ENCODE data around the gene HOXC13. TPM values are rescaled to one million over a fixed set of nuclear protein-coding genes. Genes with fewer than 3 reads are reported as not detected.

Gene HOXC13
- polyA plus RNA-seq, 1 donor (not counting 4 experiments of a cell fraction or from before 2014, with no cell fraction given), result 4.8 TPM

DNA sequence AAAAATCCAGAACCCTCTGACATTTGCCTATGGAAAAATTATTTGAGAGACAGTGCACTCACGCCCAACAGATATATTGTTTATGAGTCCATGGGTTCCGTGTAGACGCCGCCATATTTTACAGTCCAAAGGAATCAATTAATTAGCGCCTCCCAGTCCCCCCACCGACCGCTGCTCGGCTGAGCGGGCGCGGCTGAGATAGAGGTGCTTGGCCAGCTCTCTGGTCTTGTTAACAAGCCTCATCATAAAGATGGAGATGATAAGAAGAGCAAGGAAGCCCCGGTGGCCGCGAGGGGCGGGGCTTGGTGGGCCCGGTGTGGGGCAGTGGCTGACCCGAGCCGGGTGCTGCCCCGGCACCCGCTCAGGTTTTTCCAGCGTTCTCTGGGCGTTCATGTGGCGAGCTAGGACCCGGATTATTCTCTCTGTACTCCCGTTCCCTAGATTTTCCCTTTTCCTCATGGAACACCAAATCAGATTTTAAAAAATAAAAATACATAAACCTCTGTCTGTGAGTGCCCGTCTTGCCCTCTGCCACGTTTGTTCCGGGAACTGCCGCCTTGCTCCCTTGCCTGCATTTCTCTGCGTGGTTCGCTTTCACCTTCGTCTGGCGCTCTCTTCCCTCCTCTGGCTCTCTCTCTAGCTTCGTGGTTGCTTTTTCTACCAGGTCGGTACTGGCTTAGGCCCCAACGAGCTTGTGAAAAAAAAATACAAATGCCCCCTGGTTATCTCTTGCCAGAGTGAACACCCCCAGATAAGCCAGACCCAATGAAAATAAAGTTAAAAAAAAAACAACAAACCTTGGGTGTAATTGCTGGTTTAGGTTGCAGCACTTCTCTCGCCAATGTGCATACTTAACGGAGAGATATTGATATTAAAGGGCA, 25.0 kb downstream of the HOXC13 start:
- H4K20me1 ChIP-seq (ENCODE audit: control insufficient read depth, extremely low read depth, insufficient read depth, low read length), result no peaks in the 10 kb centered on the region
- dilution Hi-C loops (cut with MboI; ENCODE audit: extremely low pct_ligation_motif_present, low sequenced_read_pairs), result no loop called here
- H3K9me3 ChIP-seq (ENCODE audit: control insufficient read depth, low read depth, low read length), result no peaks in the 10 kb centered on the region
- no peak for TF ChIP-seq EZH2 (IDR thresholded peaks at IDR 0.05; ENCODE audit: low read length)
- TF ChIP-seq, protein P1, sequence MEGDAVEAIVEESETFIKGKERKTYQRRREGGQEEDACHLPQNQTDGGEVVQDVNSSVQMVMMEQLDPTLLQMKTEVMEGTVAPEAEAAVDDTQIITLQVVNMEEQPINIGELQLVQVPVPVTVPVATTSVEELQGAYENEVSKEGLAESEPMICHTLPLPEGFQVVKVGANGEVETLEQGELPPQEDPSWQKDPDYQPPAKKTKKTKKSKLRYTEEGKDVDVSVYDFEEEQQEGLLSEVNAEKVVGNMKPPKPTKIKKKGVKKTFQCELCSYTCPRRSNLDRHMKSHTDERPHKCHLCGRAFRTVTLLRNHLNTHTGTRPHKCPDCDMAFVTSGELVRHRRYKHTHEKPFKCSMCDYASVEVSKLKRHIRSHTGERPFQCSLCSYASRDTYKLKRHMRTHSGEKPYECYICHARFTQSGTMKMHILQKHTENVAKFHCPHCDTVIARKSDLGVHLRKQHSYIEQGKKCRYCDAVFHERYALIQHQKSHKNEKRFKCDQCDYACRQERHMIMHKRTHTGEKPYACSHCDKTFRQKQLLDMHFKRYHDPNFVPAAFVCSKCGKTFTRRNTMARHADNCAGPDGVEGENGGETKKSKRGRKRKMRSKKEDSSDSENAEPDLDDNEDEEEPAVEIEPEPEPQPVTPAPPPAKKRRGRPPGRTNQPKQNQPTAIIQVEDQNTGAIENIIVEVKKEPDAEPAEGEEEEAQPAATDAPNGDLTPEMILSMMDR (optimal IDR thresholded peaks at IDR 0.05 in 1 of 3, IDR thresholded peaks at IDR 0.05 in 1 of 3, conservative IDR thresholded peaks at IDR 0.05 in 1 of 3; ENCODE audit: extremely low read depth in 1 of 3, insufficient read depth in 2 of 3, low read length in 3 of 3), result no peak
- H3K27me3 ChIP-seq (ENCODE audit: control insufficient read depth, extremely low read depth, insufficient read depth, low read length), result peaks cover 20% of the 10 kb centered on the region
- no peak for FAIRE-seq
- no peak overlapping the region for H3K27ac ChIP-seq (ENCODE audit: control insufficient read depth, insufficient read depth, low read length)
- H3K79me2 ChIP-seq (ENCODE audit: control insufficient read depth, insufficient read depth, low read length), result no peaks in the 10 kb centered on the region
- H3K36me3 ChIP-seq (ENCODE audit: control insufficient read depth in 2 of 2, extremely low read depth in 1 of 2, insufficient read depth in 2 of 2, low read length in 2 of 2), result peaks cover 0 to 2% of the 10 kb centered on the region in 2 experiments
- H2AFZ ChIP-seq (ENCODE audit: control insufficient read depth, low read length), result no peak overlapping the region
- no peaks in the 10 kb centered on the region for H3K9me1 ChIP-seq (ENCODE audit: control insufficient read depth, extremely low read depth, insufficient read depth, low read length)
- no peak overlapping the region for H3K9ac ChIP-seq (ENCODE audit: control insufficient read depth, extremely low read depth, insufficient read depth, low read length)
- no peak overlapping the region for H3K4me2 ChIP-seq (ENCODE audit: control insufficient read depth, extremely low read depth, insufficient read depth, low read depth, low read length)
- peaks cover 3% of the 10 kb centered on the region for H3K4me1 ChIP-seq (ENCODE audit: control insufficient read depth, extremely low read depth, insufficient read depth, low read length)
- DNase-seq (ENCODE audit: low read depth, low spot score), result no peak
- H3K4me3 ChIP-seq (ENCODE audit: control insufficient read depth in 2 of 3, extremely low read depth in 1 of 3, insufficient read depth in 2 of 3, low read depth in 1 of 3, low read length in 3 of 3), result no peak overlapping the region

GRCh38 chr12:53964315-53964713, 25.7 kb downstream of the HOXC13 start:
- no peak overlapping the region for H3K4me2 ChIP-seq (ENCODE audit: control insufficient read depth, extremely low read depth, insufficient read depth, low read depth, low read length)
- H3K9me3 ChIP-seq (ENCODE audit: control insufficient read depth, low read depth, low read length), result no peaks in the 10 kb centered on the region
- H3K9me1 ChIP-seq (ENCODE audit: control insufficient read depth, extremely low read depth, insufficient read depth, low read length), result no peaks in the 10 kb centered on the region
- H3K27me3 ChIP-seq (ENCODE audit: control insufficient read depth, extremely low read depth, insufficient read depth, low read length), result peaks cover 17% of the 10 kb centered on the region
- H3K79me2 ChIP-seq (ENCODE audit: control insufficient read depth, insufficient read depth, low read length), result no peaks in the 10 kb centered on the region
- H3K36me3 ChIP-seq (ENCODE audit: control insufficient read depth in 2 of 2, extremely low read depth in 1 of 2, insufficient read depth in 2 of 2, low read length in 2 of 2), result peaks cover 0 to 2% of the 10 kb centered on the region in 2 experiments
- TF ChIP-seq, protein P1 (optimal IDR thresholded peaks at IDR 0.05 in 1 of 3, IDR thresholded peaks at IDR 0.05 in 1 of 3, conservative IDR thresholded peaks at IDR 0.05 in 1 of 3; ENCODE audit: extremely low read depth in 1 of 3, insufficient read depth in 2 of 3, low read length in 3 of 3), result no peak
- TF ChIP-seq EZH2 (IDR thresholded peaks at IDR 0.05; ENCODE audit: low read length), result no peak
- DNase-seq (ENCODE audit: low read depth, low spot score) (no peak), FAIRE-seq (no peak)
- peaks cover 3% of the 10 kb centered on the region for H3K4me1 ChIP-seq (ENCODE audit: control insufficient read depth, extremely low read depth, insufficient read depth, low read length)
- no peaks in the 10 kb centered on the region for H4K20me1 ChIP-seq (ENCODE audit: control insufficient read depth, extremely low read depth, insufficient read depth, low read length)
- dilution Hi-C loops (cut with MboI; ENCODE audit: extremely low pct_ligation_motif_present, low sequenced_read_pairs), result no loop called here
- no peak overlapping the region for H3K27ac ChIP-seq (ENCODE audit: control insufficient read depth, insufficient read depth, low read length)
- no peak overlapping the region for H2AFZ ChIP-seq (ENCODE audit: control insufficient read depth, low read length)
- H3K9ac ChIP-seq (ENCODE audit: control insufficient read depth, extremely low read depth, insufficient read depth, low read length), result no peak overlapping the region
- no peak overlapping the region for H3K4me3 ChIP-seq (ENCODE audit: control insufficient read depth in 2 of 3, extremely low read depth in 1 of 3, insufficient read depth in 2 of 3, low read depth in 1 of 3, low read length in 3 of 3)

Data from keratinocyte (primary cell).